ENCODE data around the gene MAGEA11. TPM values are rescaled to one million over a fixed set of nuclear protein-coding genes. Genes with fewer than 3 reads are reported as not detected.
"Not testable (repeated sequence)": the region's sequence is repeated elsewhere in the genome, so short reads cannot be mapped to it uniquely, and the experiment has no call there.

Gene MAGEA11
- total and polyA plus RNA-seq, 2 of the 13 experiments (the other 11 are each of a cell fraction or from before 2014, with no cell fraction given), result not detected

DNA sequence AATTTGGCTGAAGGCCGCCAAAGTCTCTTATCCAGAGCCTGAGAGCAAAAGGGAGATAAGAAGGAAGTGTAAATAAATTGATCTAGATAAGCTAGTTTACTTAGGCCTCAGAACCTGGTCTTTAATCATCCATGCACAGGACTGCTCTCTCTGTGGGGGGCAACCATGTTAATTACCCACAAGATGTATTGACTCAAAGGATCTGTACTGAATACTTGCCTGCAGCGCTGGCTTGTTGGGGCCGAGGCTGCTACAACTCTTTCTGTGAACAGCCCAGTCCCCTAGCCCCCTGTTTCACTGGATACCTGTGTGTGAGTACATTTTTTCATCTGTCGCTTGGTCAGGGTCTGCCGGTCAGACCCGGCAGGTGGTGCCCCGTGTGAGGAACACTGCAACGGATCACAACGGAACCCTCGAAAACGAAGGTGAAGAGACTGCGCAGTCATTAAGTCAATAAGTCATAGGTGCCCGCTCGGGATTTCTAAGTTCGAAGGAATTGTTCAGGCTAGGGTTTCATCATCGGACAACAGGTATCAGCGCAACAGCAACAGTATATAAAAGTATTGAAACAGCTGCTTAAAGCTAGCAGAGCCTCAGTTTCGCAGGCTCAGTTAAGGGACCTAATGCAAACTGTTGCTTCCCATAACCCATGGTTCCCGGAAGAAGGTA lies 8.3 kb downstream of the MAGEA11 start (continued):
- TF ChIP-seq ZBTB40 (IDR thresholded peaks at IDR 0.05), result no peak
- TF ChIP-seq ZBTB40 (CRISPR knock-in tag; IDR thresholded peaks at IDR 0.05), result no peak
- no peak for TF ChIP-seq ZNF670 (CRISPR knock-in tag; IDR thresholded peaks at IDR 0.05; ENCODE audit: borderline replicate concordance)
- TF ChIP-seq SMARCC2 (IDR thresholded peaks at IDR 0.05), result no peak
- TF ChIP-seq ZMAT3 (CRISPR knock-in tag; conservative IDR thresholded peaks at IDR 0.05), result no peak
- TF ChIP-seq BCL6 (CRISPR knock-in tag; IDR thresholded peaks at IDR 0.05), result peak; percentile 90
- no peak for TF ChIP-seq ZNF577 (CRISPR knock-in tag; IDR thresholded peaks at IDR 0.05; ENCODE audit: borderline replicate concordance, low read depth)
- TF ChIP-seq, protein P1, sequence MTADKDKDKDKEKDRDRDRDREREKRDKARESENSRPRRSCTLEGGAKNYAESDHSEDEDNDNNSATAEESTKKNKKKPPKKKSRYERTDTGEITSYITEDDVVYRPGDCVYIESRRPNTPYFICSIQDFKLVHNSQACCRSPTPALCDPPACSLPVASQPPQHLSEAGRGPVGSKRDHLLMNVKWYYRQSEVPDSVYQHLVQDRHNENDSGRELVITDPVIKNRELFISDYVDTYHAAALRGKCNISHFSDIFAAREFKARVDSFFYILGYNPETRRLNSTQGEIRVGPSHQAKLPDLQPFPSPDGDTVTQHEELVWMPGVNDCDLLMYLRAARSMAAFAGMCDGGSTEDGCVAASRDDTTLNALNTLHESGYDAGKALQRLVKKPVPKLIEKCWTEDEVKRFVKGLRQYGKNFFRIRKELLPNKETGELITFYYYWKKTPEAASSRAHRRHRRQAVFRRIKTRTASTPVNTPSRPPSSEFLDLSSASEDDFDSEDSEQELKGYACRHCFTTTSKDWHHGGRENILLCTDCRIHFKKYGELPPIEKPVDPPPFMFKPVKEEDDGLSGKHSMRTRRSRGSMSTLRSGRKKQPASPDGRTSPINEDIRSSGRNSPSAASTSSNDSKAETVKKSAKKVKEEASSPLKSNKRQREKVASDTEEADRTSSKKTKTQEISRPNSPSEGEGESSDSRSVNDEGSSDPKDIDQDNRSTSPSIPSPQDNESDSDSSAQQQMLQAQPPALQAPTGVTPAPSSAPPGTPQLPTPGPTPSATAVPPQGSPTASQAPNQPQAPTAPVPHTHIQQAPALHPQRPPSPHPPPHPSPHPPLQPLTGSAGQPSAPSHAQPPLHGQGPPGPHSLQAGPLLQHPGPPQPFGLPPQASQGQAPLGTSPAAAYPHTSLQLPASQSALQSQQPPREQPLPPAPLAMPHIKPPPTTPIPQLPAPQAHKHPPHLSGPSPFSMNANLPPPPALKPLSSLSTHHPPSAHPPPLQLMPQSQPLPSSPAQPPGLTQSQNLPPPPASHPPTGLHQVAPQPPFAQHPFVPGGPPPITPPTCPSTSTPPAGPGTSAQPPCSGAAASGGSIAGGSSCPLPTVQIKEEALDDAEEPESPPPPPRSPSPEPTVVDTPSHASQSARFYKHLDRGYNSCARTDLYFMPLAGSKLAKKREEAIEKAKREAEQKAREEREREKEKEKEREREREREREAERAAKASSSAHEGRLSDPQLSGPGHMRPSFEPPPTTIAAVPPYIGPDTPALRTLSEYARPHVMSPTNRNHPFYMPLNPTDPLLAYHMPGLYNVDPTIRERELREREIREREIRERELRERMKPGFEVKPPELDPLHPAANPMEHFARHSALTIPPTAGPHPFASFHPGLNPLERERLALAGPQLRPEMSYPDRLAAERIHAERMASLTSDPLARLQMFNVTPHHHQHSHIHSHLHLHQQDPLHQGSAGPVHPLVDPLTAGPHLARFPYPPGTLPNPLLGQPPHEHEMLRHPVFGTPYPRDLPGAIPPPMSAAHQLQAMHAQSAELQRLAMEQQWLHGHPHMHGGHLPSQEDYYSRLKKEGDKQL (CRISPR knock-in tag; IDR thresholded peaks at IDR 0.05; ENCODE audit: low read depth), result peak; percentile 79

- POLR2A ChIA-PET; H3K36me3 ChIP-seq (replicated peaks in 1 of 2; ENCODE audit: control insufficient read depth in 1 of 2, insufficient read depth in 2 of 2, low read length in 2 of 2); H2AFZ ChIP-seq (ENCODE audit: low read length); FAIRE-seq; H3K27ac ChIP-seq (ENCODE audit: extremely low read length, insufficient read depth, low read length); DNase-seq (ENCODE audit: low spot score); H3K4me1 ChIP-seq (ENCODE audit: insufficient read depth, low read length); CTCF ChIA-PET (ENCODE audit: low intra/inter-chr PET ratio, low total read pairs); H3K4me3 ChIP-seq (replicated peaks in 1 of 3; ENCODE audit: insufficient read depth in 1 of 3, low read depth in 2 of 3, low read length in 3 of 3); H3K9me3 ChIP-seq (ENCODE audit: low read length); H3K9ac ChIP-seq (ENCODE audit: insufficient read depth, low read depth, low read length); ATAC-seq; intact Hi-C loops (cut with micrococcal nuclease; ENCODE audit: unreplicated experiment); H3K4me2 ChIP-seq (ENCODE audit: low read depth, low read length); H4K20me1 ChIP-seq (ENCODE audit: insufficient read depth, low read length); in situ Hi-C loops (cut with HindIII; ENCODE audit: extremely low pct_ligation_motif_present, low pct_unique_long_range_greater_than_20kb); H3K79me2 ChIP-seq (ENCODE audit: insufficient read depth, low read length); BruUV-seq (replicated peaks): not testable (repeated sequence)
- WGBS (ENCODE audit: low lambda C conversion rate), result 0% methylated on average over 2 of the region's 7 CpGs
- peaks cover 0 to 16% of the 10 kb centered on the region in 2 experiments; a peak in 1 of 5 replicates for H3K27me3 ChIP-seq (ENCODE audit: control insufficient read depth in 1 of 2, insufficient read depth in 2 of 2, low read length in 2 of 2)
Measured at GRCh38 chrX:149721241-149721640, 9.4 kb downstream of the MAGEA11 start.

Data from HepG2 (cell line).